G401.6 (cell line): ENCODE data around the gene CPLANE1.
"Not testable (repeated sequence)": the region's sequence is repeated elsewhere in the genome, so short reads cannot be mapped to it uniquely, and the experiment has no call there.

Experiments used
- FAIRE-seq: peaks from 2 replicates; lab custom pipeline; 2012; peaks lifted over from hg19 to GRCh38; lab: Jason Lieb, UNC

Gene CPLANE1

GRCh38 chr5:37208883-37209797 is 40.0 kb downstream of the CPLANE1 start:
- no peak for FAIRE-seq

DNA sequence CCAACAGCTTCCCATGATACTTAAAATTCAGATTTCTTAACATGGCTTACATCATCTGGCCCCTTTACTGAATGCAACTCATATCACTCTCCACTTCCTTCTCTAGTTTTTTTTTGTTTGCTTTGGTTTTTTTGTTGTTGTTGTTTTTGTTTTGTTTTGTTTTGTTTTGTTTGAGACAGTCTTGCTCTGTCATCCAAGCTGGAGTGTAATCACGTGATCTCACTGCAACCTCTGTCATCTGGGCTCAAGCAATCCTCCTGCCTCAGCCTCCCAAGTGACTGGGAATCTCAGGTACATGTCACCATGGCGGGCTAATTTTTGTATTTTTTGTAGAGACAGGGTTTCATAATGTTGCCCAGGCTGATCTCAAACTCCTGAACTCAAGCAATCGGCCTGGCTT is 41.4 kb downstream of the CPLANE1 start:
- FAIRE-seq, result no peak

- FAIRE-seq, result no peak
These were observed 42.4 kb downstream of the CPLANE1 start for GRCh38 chr5:37206736-37207135.

- no peak for FAIRE-seq
These were observed 50.3 kb downstream of the CPLANE1 start for GRCh38 chr5:37198842-37199241.

DNA sequence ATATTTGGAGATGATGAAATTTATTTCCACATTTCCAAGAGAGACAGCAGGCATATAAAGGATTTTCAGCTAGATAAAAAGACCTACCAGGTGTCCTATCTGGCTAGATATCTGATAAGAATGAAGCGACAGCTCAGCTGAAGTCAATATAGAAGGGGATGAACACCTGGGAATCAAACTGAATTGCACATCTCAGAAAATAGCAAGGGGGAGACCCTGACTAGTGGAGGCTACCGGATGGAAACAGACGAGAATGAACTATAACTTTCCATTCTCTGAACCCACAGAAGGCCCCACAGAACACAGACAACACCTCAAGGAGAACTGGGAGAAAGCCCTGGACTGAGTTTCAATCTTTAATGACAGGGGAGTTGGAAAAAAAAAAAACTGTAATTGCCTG is 51.1 kb downstream of the CPLANE1 start:
- no peak for FAIRE-seq

DNA sequence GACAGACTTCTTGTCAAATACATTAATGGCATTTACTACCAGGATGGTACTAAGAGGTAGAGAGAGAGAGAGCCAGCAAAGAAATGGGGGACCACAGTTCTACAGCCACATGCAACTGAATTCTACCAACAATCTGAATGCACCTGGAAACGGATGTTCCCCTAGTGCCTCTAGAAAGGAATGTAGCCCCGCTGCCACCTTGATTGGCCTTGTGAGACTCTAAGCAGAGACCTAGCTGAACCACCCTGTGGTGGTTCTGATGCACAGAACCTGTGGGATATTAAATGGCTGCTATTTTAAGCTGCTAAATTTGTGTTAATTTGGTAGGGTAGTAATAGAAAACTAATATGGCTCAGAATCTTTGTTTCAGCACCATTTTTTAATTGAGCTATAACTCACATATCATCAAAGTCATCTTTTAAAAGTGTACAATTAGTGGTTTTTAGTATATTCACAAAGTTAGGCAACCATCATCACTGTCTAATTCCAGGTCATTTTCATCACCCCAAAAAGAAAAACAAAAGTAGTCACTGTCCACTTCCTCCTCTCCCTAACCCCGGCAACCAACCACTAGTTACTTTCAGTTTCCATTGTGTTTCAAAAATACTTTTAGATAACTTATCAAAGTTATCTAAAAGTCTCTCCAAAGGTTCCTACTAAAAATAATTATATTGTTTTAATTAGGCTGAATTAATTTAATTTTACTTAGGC is 51.7 kb downstream of the CPLANE1 start:
- no peak for FAIRE-seq

GRCh38 chr5:37190592-37190991 is 58.6 kb downstream of the CPLANE1 start:
- no peak for FAIRE-seq

- FAIRE-seq, result no peak
These were observed 59.8 kb downstream of the CPLANE1 start for GRCh38 chr5:37189355-37189754.

DNA sequence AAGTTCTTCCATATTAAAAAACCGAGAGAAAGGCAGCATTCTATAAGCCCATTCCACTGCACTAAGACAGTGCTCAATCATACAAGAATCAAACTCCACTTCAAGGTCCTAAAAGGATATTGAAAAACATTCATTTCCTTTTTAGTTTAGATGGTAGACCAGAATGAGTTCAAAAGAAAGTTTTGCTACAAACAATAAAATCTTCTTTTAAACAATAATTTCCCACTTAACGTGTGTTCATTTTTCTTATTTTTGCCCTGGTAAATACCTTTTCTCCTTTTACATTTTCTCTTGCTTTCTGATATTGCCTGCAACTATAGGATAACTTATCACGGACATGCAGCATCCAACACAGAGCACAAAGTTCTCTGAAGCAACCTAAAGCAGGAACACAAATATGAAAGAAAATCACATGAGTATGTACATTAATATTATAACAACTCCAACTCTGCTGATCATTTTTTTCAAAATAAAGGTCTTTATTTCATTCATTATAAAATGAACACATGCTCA is 61.7 kb downstream of the CPLANE1 start:
- FAIRE-seq, result no peak

- no peak for FAIRE-seq
These were observed 64.3 kb downstream of the CPLANE1 start for GRCh38 chr5:37184748-37185364.

- no peak for FAIRE-seq
These were observed 66.5 kb downstream of the CPLANE1 start for GRCh38 chr5:37182667-37183066.

- FAIRE-seq, result no peak
These were observed 74.2 kb downstream of the CPLANE1 start for GRCh38 chr5:37174928-37175327.

DNA sequence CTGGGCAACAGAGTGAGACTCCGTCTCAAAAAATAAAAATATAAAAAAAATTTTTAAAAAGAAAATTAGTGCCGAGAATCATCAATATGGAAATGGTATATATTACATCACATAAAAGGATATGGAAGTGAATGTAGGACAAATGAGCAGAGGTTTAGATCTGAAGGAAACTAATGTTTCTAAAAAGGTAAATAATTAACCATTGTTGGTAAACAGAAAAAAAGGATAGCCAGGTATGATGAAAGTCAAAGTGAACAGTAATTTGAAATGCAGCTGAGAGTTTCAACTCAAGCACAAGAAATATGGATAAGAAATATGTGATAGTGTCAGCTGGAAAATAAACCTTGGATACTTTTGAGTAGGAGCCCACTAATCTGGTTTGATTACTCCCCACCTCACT is 76.2 kb downstream of the CPLANE1 start:
- no peak for FAIRE-seq

GRCh38 chr5:37170856-37171255 is 78.3 kb downstream of the CPLANE1 start:
- no peak for FAIRE-seq

- FAIRE-seq, result no peak
These were observed 83.0 kb downstream of the CPLANE1 start for GRCh38 chr5:37166197-37166596.

DNA sequence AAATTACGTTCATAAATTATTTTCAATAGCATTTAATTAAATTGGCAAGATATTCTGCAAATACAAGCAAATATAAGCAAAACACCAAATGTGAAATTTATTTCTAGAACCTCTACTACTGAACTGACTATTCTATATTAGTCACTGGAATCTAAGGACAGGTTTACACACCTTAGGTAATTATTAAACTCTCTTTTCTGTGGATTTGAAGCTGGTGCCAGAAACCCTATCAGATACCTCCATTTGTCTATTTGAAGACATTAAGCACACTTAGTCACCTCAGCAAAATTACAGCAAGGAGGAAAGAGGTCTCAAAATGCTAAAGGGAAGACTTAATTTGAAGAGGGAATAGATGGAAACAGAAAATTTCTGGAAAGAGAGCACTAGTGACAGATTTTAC is 83.4 kb downstream of the CPLANE1 start:
- FAIRE-seq, result no peak

DNA sequence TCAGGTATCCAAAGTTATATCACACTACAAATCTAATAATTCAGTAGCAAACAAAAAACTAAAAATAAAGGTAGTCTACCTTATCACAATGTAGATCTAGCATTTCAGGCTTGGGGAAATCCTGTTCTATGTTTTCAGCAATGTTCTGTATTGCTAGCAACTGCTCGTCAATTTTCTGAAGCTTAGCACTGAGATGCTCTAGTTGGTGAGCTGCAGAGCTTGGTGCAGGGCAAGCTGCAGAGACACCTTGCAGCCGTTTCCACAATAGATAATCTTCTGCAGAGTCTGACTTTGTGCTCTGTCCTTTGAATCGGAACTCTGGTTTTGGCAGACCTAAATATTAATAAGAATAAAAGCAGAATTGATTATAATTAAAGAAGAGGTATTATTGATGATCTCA is 95.5 kb downstream of the CPLANE1 start:
- FAIRE-seq, result no peak

- peak; percentile 25 for FAIRE-seq
These were observed 102.3 kb downstream of the CPLANE1 start for GRCh38 chr5:37146896-37147295.

GRCh38 chr5:37136694-37137093 is 112.5 kb downstream of the CPLANE1 start:
- FAIRE-seq, result no peak

- not testable (repeated sequence) for FAIRE-seq
These were observed 113.9 kb downstream of the CPLANE1 start for GRCh38 chr5:37135312-37135711.

DNA sequence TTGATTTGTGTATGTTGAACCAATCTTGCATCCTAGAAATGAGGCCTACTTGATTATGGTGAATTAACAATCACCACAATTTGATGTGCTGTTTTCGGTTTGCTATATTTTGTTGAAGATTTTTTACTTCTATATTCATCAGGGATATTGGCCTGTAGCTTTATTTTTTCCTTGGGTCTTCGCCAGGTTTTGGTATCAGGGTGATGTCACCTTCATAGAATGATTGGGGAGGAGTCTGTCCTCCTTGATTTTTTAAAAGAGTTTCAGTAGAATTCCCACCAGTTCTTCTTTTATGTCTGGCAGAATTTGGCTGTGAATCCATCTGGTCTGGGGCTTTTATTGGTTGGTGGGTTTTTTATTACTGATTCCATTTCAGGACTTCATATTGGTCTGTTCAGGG is 115.2 kb downstream of the CPLANE1 start:
- FAIRE-seq, result no peak

DNA sequence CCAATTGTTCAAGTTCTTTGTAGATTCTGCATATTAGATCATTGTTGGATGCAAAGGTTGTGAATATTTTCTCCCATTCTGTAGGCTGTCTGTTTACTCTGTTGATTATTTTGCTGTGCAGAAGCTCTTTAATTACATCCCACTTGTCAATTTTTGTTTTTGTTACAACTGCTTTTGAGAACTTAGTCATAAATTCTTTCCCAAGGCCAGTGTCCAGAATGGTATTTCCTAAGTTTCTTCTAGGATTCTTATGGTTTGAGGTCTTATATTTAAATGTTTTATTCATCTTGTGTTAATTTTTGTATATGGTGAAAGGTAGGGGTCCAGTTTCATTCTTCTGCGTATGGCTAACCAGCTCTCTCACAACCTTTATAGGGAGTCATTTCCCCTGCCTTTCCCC is 116.5 kb downstream of the CPLANE1 start:
- no peak for FAIRE-seq

GRCh38 chr5:37121465-37121864 is 127.7 kb downstream of the CPLANE1 start:
- no peak for FAIRE-seq
